H1 (cell line): ENCODE measurements around the gene TAT. TPM values are rescaled to one million over a fixed set of nuclear protein-coding genes. Genes with fewer than 3 reads are reported as not detected.

Source experiments
- JUND ChIP-seq: IDR thresholded peaks from 2 replicates; pipeline ENCODE4 v1.6.1; 2011; ENCODE audit warnings: mild to moderate bottlenecking, improper control_type of control experiment, low read length
- SIN3A ChIP-seq, 2 experiments: IDR thresholded peaks in 1 of 2; conservative IDR thresholded peaks in 1 of 2; 2 replicates each; pipeline ENCODE4 v1.6.1; 2011 to 2012; ENCODE audit warnings: low read length in 2 of 2, improper control_type of control experiment in 1 of 2, low read depth in 1 of 2, mild to moderate bottlenecking in 1 of 2
- polyA plus RNA-seq, 7 experiments: library from polyadenylated mRNA; depleted of rRNA in 3 of 7; stranded (reverse) in 5 of 7; unstranded in 2 of 7; fragments of >200 nt in 5 of 7; fragments of 200-250 nt in 2 of 7; gene quantifications; 1 replicate in 5 of 7; 2 replicates in 1 of 7; 4 replicates in 1 of 7; pipeline versions ENCODE4 v1.2.1 to v1.2.3, GENCODE V29; 2011 to 2013; ENCODE audit warnings: missing spikeins in 2 of 7, mixed read lengths in 2 of 7
- total RNA-seq: library from RNA; stranded (reverse); fragmentation: NEBNext Ultra II Directional; extraction: Animal tissue kit (Norgen Biotek cat#: 25700); gene quantifications from 2 replicates; pipeline ENCODE4 v1.2.1, GENCODE V29; 2021

The TAT gene
- total and polyA plus RNA-seq, 2 of the 8 experiments (the other 6 are each of a cell fraction or from before 2014, with no cell fraction given), result 0.03 TPM; not detected in 1

- TF ChIP-seq SIN3A (conservative IDR thresholded peaks at IDR 0.05 in 1 of 2, IDR thresholded peaks at IDR 0.05 in 1 of 2; ENCODE audit: low read depth in 1 of 2, low read length in 2 of 2) (no peak), JUND (no peak)
Measured at GRCh38 chr16:71572497-71573116, 4.3 kb downstream of the TAT start (continued).
